Raji (cell line): Measurements from ENCODE around the gene CKAP2.

Experiments
- POLR2A ChIP-seq: IDR thresholded peaks from 2 replicates; pipeline ENCODE4 v1.6.1; 2011; ENCODE audit warnings: low read depth, low read length, control low read depth; ENCODE audit not compliant: insufficient read depth

Gene CKAP2

GRCh38 chr13:52454820-52455676, at the start of gene CKAP2:
Gene CKAP2, plus strand, starts transcription at chr13:52455478. Its CDS starts 79 bp downstream, at chr13:52455557.
- peak; percentile 77 for TF ChIP-seq POLR2A

- no peak for TF ChIP-seq POLR2A
Measured at GRCh38 chr13:52405767-52406494, 49.3 kb upstream of the CKAP2 start, which contains the start of gene THSD1. Gene THSD1, minus strand, starts transcription at chr13:52406172. Its CDS starts 3,572 bp downstream, at chr13:52402600.

GRCh38 chr13:52406629-52407028, 48.6 kb upstream of the CKAP2 start:
- no peak for TF ChIP-seq POLR2A

GRCh38 chr13:52411629-52412028, 43.6 kb upstream of the CKAP2 start:
- no peak for TF ChIP-seq POLR2A

GRCh38 chr13:52412128-52412527, 43.1 kb upstream of the CKAP2 start:
- no peak for TF ChIP-seq POLR2A

GRCh38 chr13:52414051-52414450, 41.2 kb upstream of the CKAP2 start:
- TF ChIP-seq POLR2A, result no peak

GRCh38 chr13:52414963-52415362, 40.3 kb upstream of the CKAP2 start:
- TF ChIP-seq POLR2A, result no peak

- TF ChIP-seq POLR2A, result no peak
Measured at GRCh38 chr13:52419080-52419479, 36.2 kb upstream of the CKAP2 start.

- no peak for TF ChIP-seq POLR2A
Measured at GRCh38 chr13:52421216-52421615, 34.1 kb upstream of the CKAP2 start.

GRCh38 chr13:52428295-52428694, 27.0 kb upstream of the CKAP2 start:
- no peak for TF ChIP-seq POLR2A

- no peak for TF ChIP-seq POLR2A
Measured at GRCh38 chr13:52432456-52432855, 22.8 kb upstream of the CKAP2 start.

GRCh38 chr13:52446265-52446664, 9.0 kb upstream of the CKAP2 start:
- no peak for TF ChIP-seq POLR2A

- no peak for TF ChIP-seq POLR2A
Measured at GRCh38 chr13:52447354-52447753, 7.9 kb upstream of the CKAP2 start.

- no peak for TF ChIP-seq POLR2A
Measured at GRCh38 chr13:52447815-52448552, 7.3 kb upstream of the CKAP2 start.

- TF ChIP-seq POLR2A, result no peak
Measured at GRCh38 chr13:52449331-52450011, 5.8 kb upstream of the CKAP2 start.
